ENCODE measurements around the gene COPZ2. TPM values are rescaled to one million over a fixed set of nuclear protein-coding genes. Genes with fewer than 3 reads are reported as not detected.

The COPZ2 gene
- total RNA-seq, 6 experiments from 2014 or later = 18.9 to 26.6 (median 23.8) TPM

GRCh38 chr17:47997586-47997985, 40.0 kb downstream of the COPZ2 start:
- no peak for TF ChIP-seq POLR2A (IDR thresholded peaks at IDR 0.05)
- TF ChIP-seq CTCF (IDR thresholded peaks at IDR 0.05) = no peak
- H3K9me3 ChIP-seq = no peaks in the 10 kb centered on the region
- no peak for DNase-seq
- H3K4me1 ChIP-seq = no peaks in the 10 kb centered on the region
- no peaks in the 10 kb centered on the region for H3K36me3 ChIP-seq
- no peaks in the 10 kb centered on the region for H3K27me3 ChIP-seq
- H3K4me3 ChIP-seq = no peak overlapping the region
- ATAC-seq = peak in 2 of 4 donors; percentile 37 to 47
- 81% methylated on average over 6 of the region's 7 CpGs for WGBS (ENCODE audit: insufficient coverage, low coverage, low lambda C conversion rate, missing lambda C conversion rate)
- intact Hi-C loops (cut with DNase I) = no loop called here
- no peak overlapping the region for H3K27ac ChIP-seq

DNA sequence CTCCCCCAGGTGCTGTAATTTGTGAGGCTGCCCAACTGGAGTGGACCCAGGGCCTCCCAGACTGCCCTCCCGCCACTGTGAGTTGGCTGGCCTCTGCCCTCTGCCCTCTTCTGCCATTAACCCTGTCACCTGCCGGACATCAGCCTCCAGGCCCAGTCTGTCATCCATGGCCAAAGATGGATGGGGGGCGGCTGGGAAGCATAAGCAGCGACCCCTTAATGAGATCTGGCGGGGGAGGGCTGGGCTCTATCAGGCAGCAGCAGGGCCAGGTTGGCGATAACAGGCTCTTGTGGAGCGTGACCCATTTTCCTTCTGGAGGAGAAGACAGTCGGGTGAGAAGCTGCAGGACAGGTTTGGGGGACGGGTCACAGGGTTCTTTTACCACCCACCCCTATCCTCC, 41.4 kb downstream of the COPZ2 start:
- no peaks in the 10 kb centered on the region for H3K4me1 ChIP-seq
- H3K9me3 ChIP-seq = no peaks in the 10 kb centered on the region
- DNase-seq (no peak), ATAC-seq (no peak)
- no peaks in the 10 kb centered on the region for H3K27me3 ChIP-seq
- H3K36me3 ChIP-seq = no peaks in the 10 kb centered on the region
- intact Hi-C loops (cut with DNase I) = no loop called here
- TF ChIP-seq POLR2A (IDR thresholded peaks at IDR 0.05) (no peak), CTCF (IDR thresholded peaks at IDR 0.05) (no peak)
- H3K27ac ChIP-seq = no peak overlapping the region
- 32% methylated on average over 3 of the region's 9 CpGs for WGBS (ENCODE audit: insufficient coverage, low coverage, low lambda C conversion rate, missing lambda C conversion rate)
- no peak overlapping the region for H3K4me3 ChIP-seq

DNA sequence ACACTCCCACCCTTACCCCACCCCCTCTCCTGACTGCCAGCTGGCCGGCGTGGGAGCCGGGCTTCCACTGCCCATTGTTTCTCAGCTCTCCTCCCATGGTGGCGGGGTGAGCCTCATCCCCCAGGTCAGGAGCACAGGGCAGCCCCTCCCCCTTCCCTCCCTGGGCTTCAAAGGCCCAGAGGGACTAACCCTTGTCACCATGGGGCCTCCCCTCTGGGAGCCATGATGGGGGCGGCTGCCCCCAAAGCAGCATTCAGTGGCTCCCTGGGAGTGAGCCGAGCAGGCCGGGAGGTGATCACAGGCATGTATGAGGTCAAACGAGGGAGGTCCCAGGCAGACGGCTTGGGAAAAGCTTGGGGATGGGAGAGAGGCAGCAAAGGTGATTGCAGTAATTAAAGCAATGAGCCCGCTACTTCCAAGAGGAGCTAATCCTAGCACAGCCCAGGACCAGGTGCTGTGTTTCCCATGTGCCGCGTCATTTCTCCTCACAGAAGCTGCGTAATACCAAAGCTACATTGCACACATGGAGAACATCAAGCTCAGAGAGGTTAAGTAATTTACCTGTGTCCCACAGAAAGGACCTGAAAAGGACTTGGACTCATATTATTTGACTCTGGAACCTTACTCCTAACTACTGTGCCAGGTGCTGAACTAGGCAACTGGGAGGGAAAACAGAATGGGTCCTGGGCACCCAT, 42.2 kb downstream of the COPZ2 start:
- H3K27ac ChIP-seq = no peak overlapping the region
- WGBS (ENCODE audit: insufficient coverage, low coverage, low lambda C conversion rate, missing lambda C conversion rate) = 74% methylated on average over 9 of the region's 13 CpGs
- intact Hi-C loops (cut with DNase I) = no loop called here
- no peak for DNase-seq
- no peaks in the 10 kb centered on the region for H3K27me3 ChIP-seq
- no peaks in the 10 kb centered on the region for H3K36me3 ChIP-seq
- no peak for TF ChIP-seq POLR2A (IDR thresholded peaks at IDR 0.05)
- TF ChIP-seq CTCF (IDR thresholded peaks at IDR 0.05) = no peak
- H3K9me3 ChIP-seq = no peaks in the 10 kb centered on the region
- no peak overlapping the region for H3K4me3 ChIP-seq
- no peak for ATAC-seq
- H3K4me1 ChIP-seq = no peaks in the 10 kb centered on the region

DNA sequence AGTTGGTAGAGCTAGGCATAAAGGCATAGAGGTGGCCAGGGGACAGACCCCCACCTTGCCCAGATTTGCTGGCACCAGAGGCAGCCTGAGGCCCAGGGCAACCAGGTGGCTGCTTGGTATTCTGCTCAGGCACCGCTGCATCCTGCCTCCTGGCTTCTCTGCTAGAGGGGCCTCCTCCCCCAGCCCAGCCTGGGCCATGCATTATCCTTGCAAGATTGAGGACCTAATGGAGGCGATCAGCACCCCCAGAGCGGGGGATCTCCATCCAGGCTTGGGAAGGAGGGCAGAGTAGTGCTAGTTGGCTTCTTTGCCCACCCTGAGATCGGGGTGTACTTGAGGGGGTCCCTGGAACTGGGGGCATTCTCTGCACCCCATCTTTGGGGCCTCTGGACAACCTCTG, 42.9 kb downstream of the COPZ2 start:
- ATAC-seq (peak in 1 of 4 donors; percentile 12), DNase-seq (no peak)
- TF ChIP-seq CTCF (IDR thresholded peaks at IDR 0.05) = no peak
- TF ChIP-seq POLR2A (IDR thresholded peaks at IDR 0.05) = no peak
- WGBS (ENCODE audit: insufficient coverage, low coverage, low lambda C conversion rate, missing lambda C conversion rate) = 80% methylated on average over 1 of the region's 4 CpGs
- Histone ChIP-seq H3K4me1 (no peaks in the 10 kb centered on the region), H3K9me3 (no peaks in the 10 kb centered on the region), H3K27me3 (no peaks in the 10 kb centered on the region), H3K27ac (no peak overlapping the region), H3K4me3 (no peak overlapping the region), H3K36me3 (no peaks in the 10 kb centered on the region)
- intact Hi-C loops (cut with DNase I) = no loop called here
